ENCODE results near the gene RNASE3.
A peak's percentile ranks its signal among the peaks of the same experiment; 100 is the strongest.
"Not testable (repeated sequence)": the region's sequence is repeated elsewhere in the genome, so short reads cannot be mapped to it uniquely, and the experiment has no call there.

Gene RNASE3

GRCh38 chr14:20919038-20919756, 28.0 kb downstream of the RNASE3 start:
- DNase-seq (ENCODE audit: low read depth in 2 of 2): not testable (repeated sequence)

GRCh38 chr14:20923766-20924297, 32.6 kb downstream of the RNASE3 start:
- not testable (repeated sequence) for DNase-seq (ENCODE audit: low read depth in 2 of 2)

- peak in 1 of 2 donors; percentile 3 for DNase-seq (ENCODE audit: low read depth in 2 of 2)
Observed at GRCh38 chr14:20934148-20934762, 43.1 kb downstream of the RNASE3 start.

GRCh38 chr14:20935303-20935984, 44.3 kb downstream of the RNASE3 start:
- DNase-seq (ENCODE audit: low read depth in 2 of 2): no peak
